MG63 (cell line): ENCODE data around the gene JUN. TPM values are rescaled to one million over a fixed set of nuclear protein-coding genes. Genes with fewer than 3 reads are reported as not detected.
"Not testable (repeated sequence)": the region's sequence is repeated elsewhere in the genome, so short reads cannot be mapped to it uniquely, and the experiment has no call there.

ENCODE experiments used
- DNase-seq: peaks from one replicate; pipeline ENCODE4 v3.0.0-alpha.2; 2020
- H3K27me3 ChIP-seq: fragments of 250-450 bp; sonication (Bioruptor Pico); 2 replicates; pipeline ENCODE4 v1.5.1; 2020; ENCODE audit warnings: mild to moderate bottlenecking, moderate library complexity
- H3K36me3 ChIP-seq: fragments of 250-450 bp; sonication (Bioruptor Pico); 2 replicates; pipeline ENCODE4 v1.5.1; 2020; ENCODE audit warnings: mild to moderate bottlenecking, moderate library complexity
- H3K4me3 ChIP-seq: fragments of 250-450 bp; sonication (Bioruptor Pico); 2 replicates; pipeline ENCODE4 v1.5.1; 2020; ENCODE audit warnings: mild to moderate bottlenecking, moderate library complexity
- H3K9me3 ChIP-seq: fragments of 250-450 bp; sonication (Bioruptor Pico); 2 replicates; pipeline ENCODE4 v1.5.1; 2020; ENCODE audit warnings: mild to moderate bottlenecking, moderate library complexity
- total RNA-seq: library from RNA; depleted of rRNA; stranded (reverse); fragments of >200 nt; shearing (Covaris generic); gene quantifications from 2 replicates; pipeline ENCODE4 v1.2.3, GENCODE V29; 2014; ENCODE audit warnings: low replicate concordance

JUN gene
- total RNA-seq, 1 experiment from 2014 or later = 126 TPM

- DNase-seq = no peak
- no peaks in the 10 kb centered on the region for H3K27me3 ChIP-seq
- H3K4me3 ChIP-seq = no peak overlapping the region
- no peaks in the 10 kb centered on the region for H3K36me3 ChIP-seq
- H3K9me3 ChIP-seq = no peaks in the 10 kb centered on the region
Observed at GRCh38 chr1:58813361-58813760, 29.5 kb upstream of the JUN start.

- Histone ChIP-seq H3K9me3 (no peaks in the 10 kb centered on the region), H3K4me3 (no peak overlapping the region), H3K36me3 (no peaks in the 10 kb centered on the region), H3K27me3 (no peaks in the 10 kb centered on the region)
- DNase-seq = no peak
Observed at GRCh38 chr1:58812926-58813325, 29.1 kb upstream of the JUN start.

- H3K27me3 ChIP-seq = no peaks in the 10 kb centered on the region
- H3K9me3 ChIP-seq = no peaks in the 10 kb centered on the region
- no peak for DNase-seq
- no peak overlapping the region for H3K4me3 ChIP-seq
- no peaks in the 10 kb centered on the region for H3K36me3 ChIP-seq
Observed at GRCh38 chr1:58812468-58812867, 28.6 kb upstream of the JUN start.

- no peaks in the 10 kb centered on the region for H3K36me3 ChIP-seq
- H3K9me3 ChIP-seq = no peaks in the 10 kb centered on the region
- no peak for DNase-seq
- no peaks in the 10 kb centered on the region for H3K27me3 ChIP-seq
- no peak overlapping the region for H3K4me3 ChIP-seq
Observed at GRCh38 chr1:58811303-58811702, 27.5 kb upstream of the JUN start.

- H3K4me3 ChIP-seq = no peak overlapping the region
- no peak for DNase-seq
Observed at GRCh38 chr1:58809325-58810010, 25.6 kb upstream of the JUN start.

GRCh38 chr1:58808077-58808476 is 24.2 kb upstream of the JUN start:
- no peaks in the 10 kb centered on the region for H3K9me3 ChIP-seq
- DNase-seq = no peak
- H3K36me3 ChIP-seq = no peaks in the 10 kb centered on the region
- H3K4me3 ChIP-seq = no peak overlapping the region
- no peaks in the 10 kb centered on the region for H3K27me3 ChIP-seq

More at GRCh38 chr1:58809325-58810010, 25.6 kb upstream of the JUN start:
- Histone ChIP-seq H3K9me3 (no peaks in the 10 kb centered on the region), H3K36me3 (no peaks in the 10 kb centered on the region), H3K27me3 (no peaks in the 10 kb centered on the region)

GRCh38 chr1:58805716-58806571 is 22.1 kb upstream of the JUN start:
- Histone ChIP-seq H3K9me3 (no peaks in the 10 kb centered on the region), H3K27me3 (no peaks in the 10 kb centered on the region), H3K36me3 (no peaks in the 10 kb centered on the region), H3K4me3 (no peak overlapping the region)
- no peak for DNase-seq

GRCh38 chr1:58804853-58805565 is 21.2 kb upstream of the JUN start:
- DNase-seq = no peak
- no peak overlapping the region for H3K4me3 ChIP-seq

GRCh38 chr1:58803858-58804257 is 20.0 kb upstream of the JUN start:
- no peak for DNase-seq
- Histone ChIP-seq H3K36me3 (no peaks in the 10 kb centered on the region), H3K4me3 (no peak overlapping the region), H3K9me3 (no peaks in the 10 kb centered on the region), H3K27me3 (no peaks in the 10 kb centered on the region)

More at GRCh38 chr1:58804853-58805565, 21.2 kb upstream of the JUN start:
- Histone ChIP-seq H3K27me3 (no peaks in the 10 kb centered on the region), H3K36me3 (no peaks in the 10 kb centered on the region), H3K9me3 (no peaks in the 10 kb centered on the region)

GRCh38 chr1:58802640-58803399 is 19.0 kb upstream of the JUN start:
- Histone ChIP-seq H3K9me3 (no peaks in the 10 kb centered on the region), H3K27me3 (no peaks in the 10 kb centered on the region), H3K4me3 (no peak overlapping the region), H3K36me3 (no peaks in the 10 kb centered on the region)
- no peak for DNase-seq

GRCh38 chr1:58801286-58801685 is 17.4 kb upstream of the JUN start:
- H3K36me3 ChIP-seq, H3K9me3 ChIP-seq, H3K27me3 ChIP-seq, H3K4me3 ChIP-seq, DNase-seq: not testable (repeated sequence)

- no peaks in the 10 kb centered on the region for H3K27me3 ChIP-seq
- no peaks in the 10 kb centered on the region for H3K9me3 ChIP-seq
- H3K4me3 ChIP-seq = no peak overlapping the region
Observed at GRCh38 chr1:58799650-58800049, 15.8 kb upstream of the JUN start.

GRCh38 chr1:58798910-58799442 is 15.1 kb upstream of the JUN start:
- H3K27me3 ChIP-seq = no peaks in the 10 kb centered on the region
- DNase-seq = no peak
- no peaks in the 10 kb centered on the region for H3K36me3 ChIP-seq
- no peak overlapping the region for H3K4me3 ChIP-seq
- no peaks in the 10 kb centered on the region for H3K9me3 ChIP-seq

More at GRCh38 chr1:58799650-58800049, 15.8 kb upstream of the JUN start:
- no peak for DNase-seq
- no peaks in the 10 kb centered on the region for H3K36me3 ChIP-seq

GRCh38 chr1:58796416-58796815 is 12.6 kb upstream of the JUN start:
- no peaks in the 10 kb centered on the region for H3K9me3 ChIP-seq
- no peaks in the 10 kb centered on the region for H3K36me3 ChIP-seq
- DNase-seq = no peak
- no peaks in the 10 kb centered on the region for H3K27me3 ChIP-seq
- H3K4me3 ChIP-seq = no peak overlapping the region

GRCh38 chr1:58794585-58794984 is 10.7 kb upstream of the JUN start:
- DNase-seq = no peak
- H3K9me3 ChIP-seq = no peaks in the 10 kb centered on the region; the same call in 1 of the 2 replicates
- no peak overlapping the region for H3K4me3 ChIP-seq
- no peaks in the 10 kb centered on the region for H3K27me3 ChIP-seq
- no peaks in the 10 kb centered on the region for H3K36me3 ChIP-seq

GRCh38 chr1:58792846-58793245 is 9.0 kb upstream of the JUN start:
- DNase-seq = no peak
- H3K36me3 ChIP-seq = no peaks in the 10 kb centered on the region

More at GRCh38 chr1:58792846-58793245, 9.0 kb upstream of the JUN start:
- no peak overlapping the region for H3K4me3 ChIP-seq
- H3K27me3 ChIP-seq = no peaks in the 10 kb centered on the region
- H3K9me3 ChIP-seq = peaks cover 4% of the 10 kb centered on the region
